Effector CD4-positive, alpha-beta T cell (primary cell): Measurements from ENCODE around the gene ZBTB46.

Experiments
- DNase-seq: peaks from one replicate; pipeline ENCODE4 v3.0.0-alpha.2; 2020

The ZBTB46 gene

DNA sequence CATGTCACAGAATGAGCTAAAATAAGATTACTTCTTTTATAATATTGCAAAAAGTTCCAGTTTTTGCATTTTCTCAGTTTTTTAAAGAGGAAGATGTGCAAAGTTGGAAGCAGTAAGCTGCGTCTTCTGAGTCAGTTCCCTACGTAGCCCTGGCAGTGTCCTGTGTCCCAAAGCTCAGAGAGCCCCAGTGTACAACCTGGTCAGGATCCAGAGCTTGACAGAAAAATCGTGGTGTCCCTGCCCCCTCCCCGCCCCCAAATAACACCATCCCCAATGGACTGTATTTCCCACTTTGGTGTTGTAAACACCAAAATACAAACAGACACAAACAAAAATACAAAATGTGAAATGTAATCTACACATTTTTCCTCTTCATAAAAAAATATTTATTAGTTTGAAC, 86.9 kb downstream of the ZBTB46 start:
- no peak for DNase-seq

DNA sequence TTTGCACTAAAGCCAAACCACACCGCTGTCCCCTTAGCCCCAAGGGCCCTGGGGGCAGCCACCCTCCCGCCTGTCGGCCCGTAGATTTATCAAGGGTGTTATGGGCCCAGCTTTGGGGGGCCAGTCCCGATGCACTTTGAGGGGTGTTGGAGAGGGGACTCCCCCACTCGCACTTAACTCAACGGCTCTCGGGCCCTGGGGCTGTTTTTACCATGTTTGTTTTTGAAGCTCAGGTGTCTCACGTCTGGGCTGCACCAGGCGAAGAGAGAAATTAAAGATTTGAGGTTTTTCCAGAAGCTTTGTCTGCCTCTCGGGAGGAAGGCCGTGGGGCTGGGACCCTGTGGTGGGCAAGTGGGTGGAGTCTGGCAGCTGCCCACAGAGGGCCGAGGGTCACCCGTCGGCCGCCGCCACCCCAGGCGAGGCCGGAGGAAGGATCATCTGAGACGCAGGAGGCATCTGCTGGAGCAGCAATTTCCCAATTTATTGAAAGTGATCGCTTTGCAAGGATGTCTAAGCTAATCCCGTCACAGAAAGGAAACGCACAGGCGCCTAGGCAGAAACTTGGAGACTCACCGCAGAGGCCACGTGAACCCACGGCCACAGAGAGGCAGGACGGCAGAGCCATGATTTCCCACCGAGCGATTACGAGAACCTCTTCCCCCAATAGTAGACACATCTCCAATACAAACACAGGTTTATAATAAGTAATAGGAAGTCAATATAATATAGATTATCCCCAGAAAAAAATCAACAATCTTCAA, 87.7 kb downstream of the ZBTB46 start:
- DNase-seq: no peak

- no peak for DNase-seq
These were observed 88.6 kb downstream of the ZBTB46 start for GRCh38 chr20:63742381-63743024.

DNA sequence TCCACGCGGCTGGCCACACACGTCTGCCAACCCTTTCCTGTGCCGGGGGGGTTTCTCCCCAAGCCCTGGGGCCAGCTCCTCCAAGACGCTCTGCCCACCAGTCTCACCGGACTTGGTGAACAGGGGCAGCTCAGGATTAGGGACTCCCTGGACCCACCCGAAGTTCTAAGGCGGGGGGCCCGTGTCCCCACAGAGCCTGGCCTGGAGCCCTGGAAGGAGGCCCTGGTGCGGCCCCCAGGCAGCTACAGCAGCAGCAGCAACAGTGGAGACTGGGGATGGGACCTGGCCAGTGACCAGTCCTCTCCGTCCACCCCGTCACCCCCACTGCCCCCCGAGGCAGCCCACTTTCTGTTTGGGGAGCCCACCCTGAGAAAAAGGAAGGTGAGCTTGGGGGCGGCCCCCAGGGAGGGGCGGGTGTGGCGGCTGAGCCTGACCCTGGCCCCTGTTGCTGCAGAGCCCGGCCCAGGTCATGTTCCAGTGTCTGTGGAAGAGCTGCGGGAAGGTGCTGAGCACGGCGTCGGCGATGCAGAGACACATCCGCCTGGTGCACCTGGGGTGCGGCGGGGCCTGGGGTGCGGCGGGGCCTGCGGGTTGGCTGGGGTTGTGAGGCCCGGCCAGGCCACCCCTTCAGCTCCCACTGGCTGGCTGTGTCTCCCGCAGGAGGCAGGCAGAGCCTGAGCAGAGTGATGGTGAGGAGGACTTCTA, 89.2 kb downstream of the ZBTB46 start:
- DNase-seq: no peak

- DNase-seq: no peak
These were observed 89.7 kb downstream of the ZBTB46 start for GRCh38 chr20:63741354-63741675.

GRCh38 chr20:63740627-63741353, 90.3 kb downstream of the ZBTB46 start:
- peak; percentile 36 for DNase-seq

- peak; percentile 53 for DNase-seq
These were observed 90.9 kb downstream of the ZBTB46 start for GRCh38 chr20:63740070-63740626.

DNA sequence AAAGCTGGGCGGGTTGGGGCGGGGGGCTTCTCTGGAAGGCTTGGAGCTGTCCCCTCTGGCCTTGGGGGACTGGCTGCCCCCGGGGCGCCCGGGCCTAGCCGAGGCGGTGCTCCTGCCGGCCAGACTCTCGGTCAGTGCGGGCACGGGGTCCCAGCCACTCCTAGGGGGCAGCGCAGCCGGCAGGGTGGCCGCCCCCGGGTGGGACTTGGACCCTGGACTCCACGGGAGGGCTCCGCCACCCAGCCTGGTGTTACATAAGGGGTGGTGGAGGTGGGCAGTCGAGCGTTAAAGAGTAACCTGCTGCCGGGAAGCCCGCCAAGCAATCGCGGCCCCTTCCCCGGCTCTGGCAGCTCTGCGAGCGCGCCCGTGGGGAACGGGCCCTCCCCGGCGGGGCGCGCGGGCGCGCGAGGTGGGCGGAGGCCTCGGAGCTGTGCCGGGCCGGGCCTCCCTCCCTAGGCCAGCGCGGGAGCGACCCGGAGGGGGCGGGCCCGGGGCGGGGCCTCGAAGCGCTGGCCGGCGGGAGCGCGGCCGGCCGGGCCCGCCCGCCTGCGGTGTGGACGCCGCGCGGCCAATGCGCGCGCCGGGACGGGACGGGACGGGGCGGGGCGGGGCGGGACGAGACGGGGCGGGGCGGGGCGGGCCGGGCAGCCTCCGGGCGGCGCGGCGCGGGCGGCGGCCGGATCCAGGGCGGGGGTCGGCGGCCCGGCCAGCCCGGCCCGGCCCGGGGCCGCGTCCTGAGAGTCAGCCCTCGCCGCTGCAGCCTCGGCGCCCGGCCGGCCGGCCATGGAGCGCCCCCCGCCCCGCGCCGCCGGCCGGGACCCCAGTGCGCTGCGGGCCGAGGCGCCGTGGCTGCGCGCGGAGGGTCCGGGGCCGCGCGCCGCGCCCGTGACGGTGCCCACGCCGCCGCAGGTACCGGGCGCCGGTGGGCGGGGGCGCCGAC, 91.7 kb downstream of the ZBTB46 start, which contains the start of gene SLC2A4RG:
TSS of gene SLC2A4RG (plus strand) at position 647 of the 940 bp plus-strand sequence. CDS start at position 784, 137 bp downstream.
- DNase-seq: peak; percentile 57

GRCh38 chr20:63738687-63739129, 92.4 kb downstream of the ZBTB46 start:
- DNase-seq: peak; percentile 33

- peak; percentile 34 for DNase-seq
These were observed 92.9 kb downstream of the ZBTB46 start for GRCh38 chr20:63737945-63738686.

- DNase-seq: no peak
These were observed 93.4 kb downstream of the ZBTB46 start for GRCh38 chr20:63737695-63737944.

DNA sequence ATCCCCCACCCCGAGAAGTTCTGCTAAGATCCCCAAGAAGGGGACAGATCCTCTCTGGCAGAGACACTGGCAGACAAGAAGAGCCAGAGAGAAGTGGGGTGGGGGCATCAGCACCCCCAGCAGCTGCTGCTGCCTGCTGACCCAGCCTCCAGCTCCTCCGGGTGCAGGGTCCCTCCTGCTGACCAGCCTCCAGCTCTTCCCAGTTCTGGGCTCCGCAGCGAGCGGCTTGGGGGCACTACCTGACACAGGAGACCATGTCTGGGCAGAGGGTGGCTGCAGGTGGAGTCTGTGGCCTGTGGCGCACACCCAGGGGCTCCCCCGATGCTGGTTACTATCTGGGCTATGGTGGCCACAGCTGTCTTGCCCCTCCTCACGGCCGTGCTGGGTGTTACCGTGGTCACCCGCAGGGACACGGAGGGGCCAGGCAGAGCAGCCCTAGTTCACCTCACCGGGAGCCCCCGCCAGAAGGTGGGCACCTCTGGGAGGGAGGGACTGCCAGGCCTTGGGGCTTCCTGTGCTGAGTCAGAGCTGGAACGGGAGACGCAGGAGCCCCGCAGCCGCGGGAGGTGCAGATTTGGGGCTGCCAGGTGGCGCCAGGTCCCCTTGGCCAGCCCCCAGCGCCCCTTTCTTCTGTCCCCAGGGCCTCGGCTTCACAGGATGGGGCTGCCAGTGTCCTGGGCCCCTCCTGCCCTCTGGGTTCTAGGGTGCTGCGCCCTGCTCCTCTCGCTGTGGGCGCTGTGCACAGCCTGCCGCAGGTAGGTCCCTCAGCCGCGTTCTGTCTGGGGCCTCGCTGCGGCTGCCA, 94.0 kb downstream of the ZBTB46 start:
- peak; percentile 59 for DNase-seq

DNA sequence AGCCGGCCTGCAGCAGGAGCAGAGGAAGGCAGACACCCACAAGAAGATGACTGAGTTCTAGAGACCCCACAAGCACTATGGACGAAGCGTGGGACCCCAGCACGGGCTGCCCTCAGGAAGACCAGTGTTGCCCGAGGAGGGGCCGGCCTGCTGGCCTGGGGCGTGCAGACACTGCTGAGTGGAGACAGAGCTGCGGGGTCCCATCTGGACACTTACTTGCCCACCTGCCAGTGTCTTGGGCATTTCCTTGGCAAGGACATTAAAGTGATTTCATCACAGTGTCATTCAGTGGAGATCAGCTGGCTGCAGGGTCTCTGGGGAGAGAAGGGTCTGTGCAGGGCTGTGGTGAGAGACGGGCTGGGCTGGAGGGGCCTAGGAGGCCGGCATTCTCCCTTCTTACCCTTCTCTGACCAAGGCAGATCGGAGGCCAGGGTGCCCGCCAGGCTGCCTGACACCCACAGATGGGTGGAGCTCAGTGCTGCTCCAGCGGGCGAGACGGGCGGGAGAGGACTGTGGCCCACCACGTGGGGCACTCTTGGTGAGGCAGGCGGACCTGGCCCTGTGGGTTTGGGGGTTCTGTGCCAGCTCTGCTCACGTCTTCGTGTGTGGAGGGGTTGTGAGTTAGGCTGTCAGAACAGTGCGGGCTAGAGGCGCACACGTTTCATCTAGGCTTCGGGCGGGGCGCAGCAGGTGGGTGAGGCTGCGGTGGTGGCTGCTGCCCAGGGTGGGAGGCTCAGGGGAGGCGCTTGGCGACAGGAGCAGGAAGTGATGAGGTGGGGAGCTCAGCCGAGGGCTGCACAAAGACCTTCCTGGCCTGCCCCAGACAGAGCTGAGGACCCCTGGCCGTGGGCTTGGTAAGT, 95.0 kb downstream of the ZBTB46 start, which contains the start of gene LIME1:
TSS of gene LIME1 (plus strand) at position 806 of the 860 bp plus-strand sequence. CDS start 886 bp downstream, outside the sequence.
- DNase-seq: peak; percentile 74

DNA sequence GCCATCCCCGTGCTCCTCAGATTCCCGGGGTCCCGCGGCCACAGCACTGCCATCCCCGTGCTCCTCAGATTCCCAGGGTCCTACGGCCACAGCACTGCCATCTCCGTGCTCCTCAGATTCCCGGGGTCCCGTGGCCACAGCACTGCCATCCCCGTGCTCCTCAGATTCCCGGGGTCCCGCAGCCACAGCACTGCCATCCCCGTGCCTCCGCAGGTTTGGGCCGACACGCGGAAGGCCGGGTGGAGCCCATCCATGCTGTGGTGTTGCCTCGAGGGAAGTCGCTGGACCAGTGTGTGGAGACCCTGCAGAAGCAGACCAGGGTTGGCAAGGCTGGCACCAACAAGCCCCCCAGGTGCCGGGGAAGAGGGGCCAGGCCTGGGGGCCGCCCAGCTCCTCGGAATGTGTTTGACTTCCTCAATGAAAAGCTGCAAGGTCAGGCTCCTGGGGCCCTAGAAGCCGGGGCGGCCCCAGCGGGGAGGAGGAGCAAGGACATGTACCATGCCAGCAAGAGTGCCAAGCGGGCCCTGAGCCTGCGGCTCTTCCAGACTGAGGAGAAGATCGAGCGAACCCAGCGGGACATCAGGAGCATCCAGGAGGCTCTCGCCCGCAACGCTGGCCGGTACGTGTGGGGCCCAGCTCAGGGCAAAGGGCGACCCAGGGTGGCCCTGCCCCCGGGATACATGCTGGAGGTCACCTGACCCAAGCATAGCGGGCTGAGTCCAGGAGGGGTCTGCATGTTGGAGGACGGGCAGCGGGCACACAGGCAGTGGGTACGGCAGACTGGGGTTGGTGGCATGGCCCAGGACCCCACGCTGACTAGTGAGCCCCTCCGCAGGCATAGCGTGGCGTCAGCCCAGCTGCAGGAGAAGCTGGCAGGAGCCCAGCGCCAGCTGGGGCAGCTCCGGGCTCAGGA, 95.9 kb downstream of the ZBTB46 start:
- no peak for DNase-seq

DNA sequence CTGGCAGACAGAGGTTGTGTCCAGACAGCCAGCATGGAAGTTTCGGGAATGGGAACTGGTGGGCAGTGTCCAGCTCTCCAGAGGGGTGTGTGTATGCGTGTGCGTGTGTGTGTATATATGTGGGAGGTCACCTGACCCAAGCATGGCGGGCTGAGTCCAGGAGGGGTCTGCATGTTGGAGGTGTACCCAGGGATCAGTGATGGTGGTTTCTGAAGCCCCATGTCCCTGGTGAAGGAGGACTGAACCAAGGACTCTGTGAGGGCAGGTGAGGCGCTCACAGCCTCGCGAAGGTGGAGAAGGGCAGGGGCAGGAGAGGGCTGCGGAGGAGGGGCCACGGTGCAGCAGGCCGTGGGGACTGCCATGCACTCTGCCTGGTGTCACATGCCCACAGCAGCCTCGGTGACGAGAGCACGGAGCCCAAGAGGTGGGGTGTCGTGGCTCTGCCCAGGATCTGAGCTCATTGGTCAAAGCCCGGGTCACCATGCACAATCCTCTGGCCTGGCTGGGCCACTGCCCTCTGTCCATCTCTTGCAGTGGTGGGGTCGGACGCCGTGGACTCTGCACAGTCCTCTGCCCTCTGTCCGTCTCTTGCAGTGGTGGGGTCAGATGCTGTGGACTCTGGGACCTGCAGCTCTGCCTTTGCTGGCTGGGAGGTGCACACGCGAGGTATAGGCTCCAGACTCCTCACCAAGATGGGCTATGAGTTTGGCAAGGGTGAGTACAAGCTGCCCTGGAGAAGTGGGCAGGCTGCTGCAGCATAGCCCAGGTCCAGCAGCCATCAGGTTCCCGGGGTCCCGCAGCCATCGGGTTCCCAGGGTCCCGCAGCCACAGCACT, 96.7 kb downstream of the ZBTB46 start:
- no peak for DNase-seq

DNA sequence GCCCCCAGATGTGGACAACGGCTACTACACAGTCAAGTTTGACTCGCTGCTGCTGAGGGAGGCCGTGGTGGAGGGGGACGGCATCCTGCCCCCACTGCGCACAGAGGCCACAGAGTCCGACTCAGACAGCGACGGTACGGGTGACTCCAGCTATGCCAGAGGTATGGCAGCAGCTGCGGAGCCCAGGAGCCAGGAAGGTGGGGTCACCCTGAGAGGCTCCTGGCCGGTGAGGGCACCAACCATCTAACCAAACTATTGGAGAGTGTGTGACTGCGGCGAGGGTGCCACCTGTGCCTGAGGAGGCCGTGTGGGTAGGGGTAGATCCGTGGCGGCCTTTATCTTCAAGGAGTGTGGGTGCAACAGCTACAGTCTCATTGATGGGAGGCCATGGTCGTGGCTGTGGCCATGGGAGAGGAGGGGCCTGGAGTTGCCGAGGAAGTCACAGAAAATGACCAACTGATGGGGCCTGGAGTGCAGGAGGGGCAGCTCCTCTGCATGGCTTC, 97.4 kb downstream of the ZBTB46 start:
- no peak for DNase-seq

DNA sequence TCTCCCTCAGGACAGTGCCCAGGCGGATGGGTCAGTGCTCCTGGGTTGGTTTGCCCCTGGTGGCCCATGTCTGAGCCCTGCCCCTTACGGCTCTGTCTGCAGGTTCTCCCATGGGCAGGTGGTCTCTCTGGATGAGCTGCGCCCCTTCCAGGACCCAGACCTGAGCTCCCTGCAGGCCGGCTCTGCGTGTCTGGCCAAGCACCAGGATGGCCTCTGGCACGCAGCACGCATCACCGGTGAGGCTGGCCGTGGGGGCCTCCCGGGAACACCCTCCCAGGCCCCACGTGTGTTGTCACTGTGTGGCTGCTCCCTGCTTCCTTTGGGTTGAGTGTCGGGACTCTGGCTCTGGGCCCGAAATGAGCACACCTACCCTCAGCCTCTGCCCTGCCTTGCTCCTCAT, 97.9 kb downstream of the ZBTB46 start:
- DNase-seq: no peak
